ENCODE data around the gene ACKR2.

Gene ACKR2

DNA sequence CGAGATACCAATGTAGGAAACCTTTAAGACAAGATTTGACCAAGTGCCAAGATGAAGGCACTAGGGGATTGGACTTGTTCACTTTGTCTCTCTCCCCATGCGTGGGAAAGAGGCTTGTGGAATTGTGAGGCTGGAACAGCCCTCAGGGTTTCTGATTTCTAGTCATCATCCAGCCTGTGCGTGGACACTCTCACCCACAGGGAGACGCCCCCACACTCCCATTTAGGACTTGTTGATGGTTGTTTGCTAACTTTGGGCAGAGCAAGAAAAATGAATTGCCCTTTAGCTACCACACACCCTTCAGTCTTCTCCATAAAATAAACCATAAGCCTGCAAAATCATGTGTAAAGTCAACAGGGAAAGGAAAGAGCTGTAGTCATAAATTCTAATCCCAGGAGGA is 18.4 kb downstream of the ACKR2 start:
- no peak for DNase-seq (ENCODE audit: low spot score)
- TF ChIP-seq, protein P1, sequence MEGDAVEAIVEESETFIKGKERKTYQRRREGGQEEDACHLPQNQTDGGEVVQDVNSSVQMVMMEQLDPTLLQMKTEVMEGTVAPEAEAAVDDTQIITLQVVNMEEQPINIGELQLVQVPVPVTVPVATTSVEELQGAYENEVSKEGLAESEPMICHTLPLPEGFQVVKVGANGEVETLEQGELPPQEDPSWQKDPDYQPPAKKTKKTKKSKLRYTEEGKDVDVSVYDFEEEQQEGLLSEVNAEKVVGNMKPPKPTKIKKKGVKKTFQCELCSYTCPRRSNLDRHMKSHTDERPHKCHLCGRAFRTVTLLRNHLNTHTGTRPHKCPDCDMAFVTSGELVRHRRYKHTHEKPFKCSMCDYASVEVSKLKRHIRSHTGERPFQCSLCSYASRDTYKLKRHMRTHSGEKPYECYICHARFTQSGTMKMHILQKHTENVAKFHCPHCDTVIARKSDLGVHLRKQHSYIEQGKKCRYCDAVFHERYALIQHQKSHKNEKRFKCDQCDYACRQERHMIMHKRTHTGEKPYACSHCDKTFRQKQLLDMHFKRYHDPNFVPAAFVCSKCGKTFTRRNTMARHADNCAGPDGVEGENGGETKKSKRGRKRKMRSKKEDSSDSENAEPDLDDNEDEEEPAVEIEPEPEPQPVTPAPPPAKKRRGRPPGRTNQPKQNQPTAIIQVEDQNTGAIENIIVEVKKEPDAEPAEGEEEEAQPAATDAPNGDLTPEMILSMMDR (IDR thresholded peaks at IDR 0.05; ENCODE audit: borderline replicate concordance, control extremely low read depth, extremely low read depth, insufficient read depth, missing control alignments) = no peak
- in situ Hi-C loops (cut with MboI; ENCODE audit: low sequenced_read_pairs, unreplicated experiment) = no loop called here

DNA sequence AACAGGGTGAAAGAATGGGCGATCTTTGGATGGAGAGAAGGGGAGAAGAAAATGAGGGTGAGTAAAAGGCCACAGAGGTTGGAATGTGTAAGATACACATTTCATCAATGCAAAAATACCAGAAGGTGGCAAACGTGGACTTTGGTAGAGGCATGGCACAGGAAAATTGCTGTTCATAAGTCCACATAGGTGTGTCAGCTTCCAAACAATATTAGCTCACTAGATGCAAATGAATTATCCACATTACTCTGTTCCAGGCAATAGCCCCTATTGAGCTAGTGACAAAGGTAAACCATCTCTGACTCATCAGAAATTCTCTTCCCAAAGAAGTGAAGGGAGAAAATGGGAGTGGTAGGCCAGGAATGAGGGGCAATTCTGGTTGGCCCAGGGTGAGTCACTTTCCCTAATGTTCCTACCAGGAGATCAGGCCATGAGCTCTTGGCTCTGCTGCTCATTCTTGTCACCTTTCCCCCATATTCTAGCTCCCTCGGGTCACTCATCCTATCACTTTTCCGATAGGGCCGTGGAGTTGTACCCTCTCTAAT is 19.9 kb downstream of the ACKR2 start:
- TF ChIP-seq, protein P1 (IDR thresholded peaks at IDR 0.05; ENCODE audit: borderline replicate concordance, control extremely low read depth, extremely low read depth, insufficient read depth, missing control alignments) = no peak
- no peak for DNase-seq (ENCODE audit: low spot score)
- in situ Hi-C loops (cut with MboI; ENCODE audit: low sequenced_read_pairs, unreplicated experiment) = no loop called here

DNA sequence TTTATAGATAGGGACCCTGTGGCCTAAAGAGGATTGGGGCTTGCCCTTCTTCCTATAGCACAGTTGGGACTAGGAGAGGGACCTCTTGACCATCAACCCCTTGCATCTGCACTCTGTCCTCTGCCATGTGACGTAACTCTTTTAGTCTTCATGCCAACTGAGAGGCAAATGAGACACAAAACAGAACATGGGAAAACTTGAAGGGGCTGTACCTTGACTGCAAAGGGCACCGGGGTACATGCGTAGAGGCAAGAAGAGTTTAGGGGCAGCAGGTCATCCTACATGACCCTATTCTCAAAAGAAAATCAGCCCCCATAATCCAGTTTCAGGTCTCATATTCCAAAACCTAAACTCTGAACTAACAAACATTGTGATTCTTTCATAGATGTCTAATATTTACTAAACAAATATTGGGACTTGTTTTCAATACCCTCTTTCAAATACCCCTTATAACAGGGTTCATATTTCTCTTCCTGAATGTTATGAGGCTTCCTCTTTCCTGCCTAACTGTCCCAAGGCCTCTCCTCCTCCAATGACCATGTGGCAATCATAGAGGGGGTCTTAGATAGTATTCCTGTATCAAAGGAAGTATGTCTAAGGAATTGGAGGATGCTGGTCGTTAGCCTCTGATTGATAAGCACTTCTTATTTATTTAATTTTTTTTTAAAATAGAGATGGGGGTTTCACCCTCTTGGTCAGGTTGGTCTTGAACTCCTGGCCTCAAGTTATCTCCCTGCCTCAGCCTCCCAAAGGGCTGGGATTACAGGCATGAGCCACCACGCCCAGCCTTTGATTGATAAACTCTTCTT is 20.6 kb downstream of the ACKR2 start:
- TF ChIP-seq, protein P1 (IDR thresholded peaks at IDR 0.05; ENCODE audit: borderline replicate concordance, control extremely low read depth, extremely low read depth, insufficient read depth, missing control alignments) = no peak
- DNase-seq (ENCODE audit: low spot score) = no peak
- in situ Hi-C loops (cut with MboI; ENCODE audit: low sequenced_read_pairs, unreplicated experiment) = no loop called here

DNA sequence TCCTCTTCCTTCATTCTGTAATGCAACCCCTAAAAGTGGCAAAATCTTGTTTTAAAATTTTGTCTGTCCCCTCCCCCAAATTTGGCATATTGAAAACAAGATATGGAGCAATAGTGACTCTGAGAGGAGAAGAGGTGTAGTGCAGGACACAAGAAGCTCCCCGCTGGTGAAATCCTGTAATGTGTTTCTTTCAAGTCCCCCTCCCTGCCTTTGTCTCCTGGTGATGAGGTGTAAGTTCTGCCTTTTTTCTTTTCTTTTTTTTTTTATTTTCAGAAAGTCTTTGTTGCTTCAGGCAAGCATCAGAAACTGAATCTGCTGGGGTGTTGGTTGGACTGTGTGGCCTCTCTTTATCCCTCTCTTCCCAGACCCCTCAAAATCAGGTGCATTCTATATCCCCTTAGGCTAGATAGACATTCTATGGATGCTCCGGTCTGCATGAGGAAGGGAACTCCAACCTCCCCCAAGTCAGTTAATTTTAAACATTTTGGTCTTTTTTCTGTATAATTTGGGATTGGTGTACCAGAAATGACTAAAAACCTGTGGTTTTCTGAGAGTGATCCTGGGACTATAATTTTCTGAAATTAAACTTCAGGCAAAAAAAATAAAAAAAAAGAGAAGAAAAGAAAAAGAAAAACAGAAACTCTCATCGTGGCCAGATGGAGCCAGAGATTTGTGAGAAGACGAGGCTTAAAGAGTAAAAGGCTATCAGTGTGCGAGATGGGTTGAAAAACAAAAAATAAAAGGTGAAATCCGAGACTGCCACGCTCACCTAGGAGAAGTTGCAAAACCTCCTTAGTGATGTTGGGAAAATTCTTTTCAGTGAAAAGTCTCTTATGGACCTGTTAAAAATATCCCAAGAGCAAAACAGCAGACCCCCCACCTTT is 21.4 kb downstream of the ACKR2 start:
- TF ChIP-seq, protein P1 (IDR thresholded peaks at IDR 0.05; ENCODE audit: borderline replicate concordance, control extremely low read depth, extremely low read depth, insufficient read depth, missing control alignments) = no peak
- in situ Hi-C loops (cut with MboI; ENCODE audit: low sequenced_read_pairs, unreplicated experiment) = no loop called here
- no peak for DNase-seq (ENCODE audit: low spot score)

DNA sequence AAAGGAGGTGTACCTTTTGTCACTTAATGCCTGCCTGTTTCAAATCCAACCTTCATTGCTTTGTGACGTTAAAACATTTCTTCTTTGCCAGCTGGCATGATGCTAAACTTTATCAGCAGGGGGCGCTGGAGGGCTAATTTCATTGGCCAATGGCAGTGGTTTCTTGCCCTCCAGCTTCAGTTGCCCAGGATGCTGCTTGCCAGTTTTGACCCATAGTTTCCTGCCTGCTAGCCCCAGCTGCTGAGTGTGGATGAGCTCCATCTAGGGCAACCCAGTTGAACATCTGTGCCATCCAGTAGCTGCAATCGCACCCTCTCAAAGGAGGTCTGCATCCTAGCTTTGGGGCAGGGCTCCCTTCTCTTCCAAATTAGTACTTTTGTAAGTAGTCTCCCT is 22.1 kb downstream of the ACKR2 start:
- in situ Hi-C loops (cut with MboI; ENCODE audit: low sequenced_read_pairs, unreplicated experiment) = no loop called here
- peak; percentile 55 for DNase-seq (ENCODE audit: low spot score)
- TF ChIP-seq, protein P1 (IDR thresholded peaks at IDR 0.05; ENCODE audit: borderline replicate concordance, control extremely low read depth, extremely low read depth, insufficient read depth, missing control alignments) = peak; percentile 63

All from GM13976 (cell line).